HepG2 (cell line): Measurements from ENCODE around the gene SDK1. TPM values are rescaled to one million over a fixed set of nuclear protein-coding genes. Genes with fewer than 3 reads are reported as not detected.

Experiments
- ATAC-seq: fragments of 200-7000 bp; cut with Tn5 transposase; 3 replicates; pipeline ENCODE4 v1.9.1; 2020; ENCODE audit warnings: mild to moderate bottlenecking, moderate library complexity
- BruUV-seq: library from RNA; stranded (reverse); fragments of 400-500 nt; replicated peaks from 2 replicates; lab custom pipeline; 2021; lab: Mats Ljungman, UMichigan
- CTCF ChIA-PET: fragments of 300-600 bp; formaldehyde crosslinking; extraction: SDS; loops from one replicate; lab custom pipeline; 2021; ENCODE audit warnings: low total read pairs, inconsistent platforms, low intra/inter-chr PET ratio; lab: Yijun Ruan, JAX
- POLR2A ChIA-PET: fragments of 350-600 bp; sonication (Branson Sonifier 250); formaldehyde crosslinking; loops from one replicate; lab custom pipeline; 2020; ENCODE audit warnings: antibody characterized with exemption, inconsistent platforms; lab: Yijun Ruan, JAX
- DNase-seq: peaks from one replicate; pipeline ENCODE4 v3.0.0-alpha.2; 2015; ENCODE audit warnings: low spot score
- FAIRE-seq: peaks from 3 replicates; lab custom pipeline; 2011; peaks lifted over from hg19 to GRCh38; lab: Jason Lieb, UNC
- H2AFZ ChIP-seq: one replicate; pipeline ENCODE4 v1.6.1; 2011; ENCODE audit warnings: low read length, inconsistent platforms
- H3K27ac ChIP-seq: fragments of 300-600 bp; 3 replicates; pipeline ENCODE4 v1.8.0; 2011; ENCODE audit warnings: mixed run types, mild to moderate bottlenecking, mixed read lengths, low read length, inconsistent platforms; ENCODE audit not compliant: insufficient read depth; ENCODE audit errors: extremely low read length
- H3K27me3 ChIP-seq, 2 experiments: fragments of 200-600 bp in 1 of 2; 2 replicates in 1 of 2; 3 replicates in 1 of 2; pipeline versions ENCODE4 v1.6.0 to v1.8.0; 2011; ENCODE audit warnings: low read length in 2 of 2, mild to moderate bottlenecking in 2 of 2, moderate library complexity in 2 of 2, inconsistent platforms in 1 of 2; ENCODE audit not compliant: insufficient read depth in 2 of 2, control insufficient read depth in 1 of 2
- H3K36me3 ChIP-seq, 2 experiments: fragments of 200-600 bp in 1 of 2; replicated peaks in 1 of 2; 2 replicates in 1 of 2; 3 replicates in 1 of 2; pipeline versions ENCODE4 v1.5.1 to v1.8.0; 2011; ENCODE audit warnings: low read length in 2 of 2, inconsistent platforms in 1 of 2; ENCODE audit not compliant: insufficient read depth in 2 of 2, control insufficient read depth in 1 of 2
- H3K4me1 ChIP-seq: 2 replicates; pipeline ENCODE4 v1.5.1; 2012; ENCODE audit warnings: low read length, inconsistent platforms; ENCODE audit not compliant: insufficient read depth
- H3K4me2 ChIP-seq: 2 replicates; pipeline ENCODE4 v1.6.0; 2011; ENCODE audit warnings: low read depth, low read length, inconsistent platforms
- H3K4me3 ChIP-seq, 3 experiments: fragments of 200-600 bp in 1 of 3; sonication (generic), shearing (Covaris generic) in 1 of 3; replicated peaks in 1 of 3; 2 replicates each; pipeline ENCODE4 v1.5.1; 2011 to 2016; ENCODE audit warnings: low read length in 3 of 3, inconsistent platforms in 2 of 3, low read depth in 2 of 3, mild to moderate bottlenecking in 2 of 3, control low read depth in 1 of 3, mixed read lengths in 1 of 3; ENCODE audit not compliant: insufficient read depth in 1 of 3
- H3K79me2 ChIP-seq: one replicate; pipeline ENCODE4 v1.6.1; 2011; ENCODE audit warnings: low read length, inconsistent platforms; ENCODE audit not compliant: insufficient read depth
- H3K9ac ChIP-seq: 2 replicates; pipeline ENCODE4 v1.6.0; 2011; ENCODE audit warnings: mild to moderate bottlenecking, low read depth, low read length, inconsistent platforms; ENCODE audit not compliant: insufficient read depth
- H3K9me3 ChIP-seq: 2 replicates; pipeline ENCODE4 v1.5.1; 2012; ENCODE audit warnings: mild to moderate bottlenecking, low read length
- H4K20me1 ChIP-seq: 2 replicates; pipeline ENCODE4 v1.6.0; 2011; ENCODE audit warnings: inconsistent platforms, mild to moderate bottlenecking, low read length, moderate library complexity; ENCODE audit not compliant: insufficient read depth
- E2F2 ChIP-seq: sonication (generic); formaldehyde crosslinking; IDR thresholded peaks from 2 replicates; pipeline ENCODE4 v1.4.0; 2020; ENCODE audit warnings: missing genetic modification reagents, borderline replicate concordance
- MYPOP ChIP-seq: sonication (generic); formaldehyde crosslinking; IDR thresholded peaks from 2 replicates; pipeline ENCODE4 v1.8.1; 2023; ENCODE audit warnings: mild to moderate bottlenecking, moderate library complexity, missing genetic modification reagents
- SIN3A ChIP-seq: IDR thresholded peaks from 2 replicates; pipeline ENCODE4 v1.6.1; 2011; ENCODE audit warnings: low read depth, mild to moderate bottlenecking, control low read depth, low read length, borderline replicate concordance
- ZBTB14 ChIP-seq: sonication (generic); formaldehyde crosslinking; IDR thresholded peaks from 2 replicates; pipeline ENCODE4 v1.4.0; 2020; ENCODE audit warnings: missing genetic modification reagents
- WGBS: methylation state at CpG from one replicate; pipeline ENCODE4 v1.1.6; 2017; ENCODE audit warnings: low lambda C conversion rate; 5-methylcytosine and 5-hydroxymethylcytosine counted together
- in situ Hi-C: cut with HindIII; loops from 2 replicates; pipeline ENCODE4 v1.10.0; 2017; ENCODE audit warnings: low pct_unique_long_range_greater_than_20kb; ENCODE audit not compliant: extremely low pct_ligation_motif_present
- intact Hi-C: fragments of 100-400 bp; cut with micrococcal nuclease; formaldehyde crosslinking; loops from one replicate; pipeline ENCODE4 v1.10.0; 2022; ENCODE audit not compliant: unreplicated experiment
- polyA plus RNA-seq, 8 experiments: library from polyadenylated mRNA; depleted of rRNA in 3 of 8; stranded (reverse) in 7 of 8; unstranded in 1 of 8; fragments of >200 nt; fragmentation: Illumina TruSeq in 4 of 8; extraction: Trizol in 4 of 8; gene quantifications; 2 replicates each; pipeline versions ENCODE4 v1.2.1 to v1.2.3, GENCODE V29; 2011 to 2016; ENCODE audit warnings: low read depth in 4 of 8, missing spikeins in 1 of 8, mixed read lengths in 1 of 8; ENCODE audit not compliant: insufficient read depth in 1 of 8
- total RNA-seq, 5 experiments: library from RNA; depleted of rRNA; stranded (reverse); fragments of >200 nt; fragmentation: Illumina TruSeq; extraction: Trizol; gene quantifications; 2 replicates each; pipeline ENCODE4 v1.2.3, GENCODE V29; 2016; ENCODE audit warnings: low read depth in 1 of 5

SDK1 gene
- total and polyA plus RNA-seq, 2 of the 13 experiments (the other 11 are each of a cell fraction or from before 2014, with no cell fraction given), result 0.35 to 2.4 TPM

GRCh38 chr7:4010923-4011656 is 710.0 kb downstream of the SDK1 start:
- no peaks in the 10 kb centered on the region for H3K27me3 ChIP-seq
- ChIA-PET CTCF (no interaction called here), POLR2A (no interaction called here)
- no peak for ATAC-seq
- no peak overlapping the region for H3K9ac ChIP-seq
- no peaks in the 10 kb centered on the region for H3K9me3 ChIP-seq
- no peaks in the 10 kb centered on the region for H3K36me3 ChIP-seq
- no peak overlapping the region for H3K4me3 ChIP-seq
- no peak for TF ChIP-seq MYPOP (CRISPR knock-in tag)
- in situ Hi-C loops (no loop called here), intact Hi-C loops (no loop called here)
- H4K20me1 ChIP-seq, result no peaks in the 10 kb centered on the region
- DNase-seq, result no peak
- WGBS, result 95% methylated on average over 20 of the region's 30 CpGs
- FAIRE-seq, result no peak
- H3K79me2 ChIP-seq, result no peaks in the 10 kb centered on the region
- no peak overlapping the region for H3K4me2 ChIP-seq
- peaks cover 22% of the 10 kb centered on the region for H3K4me1 ChIP-seq
- H2AFZ ChIP-seq, result no peak overlapping the region
- H3K27ac ChIP-seq, result no peak overlapping the region
- no TSS peak for BruUV-seq

- H3K27ac ChIP-seq, result no peak overlapping the region
- TF ChIP-seq SIN3A (no peak), ZBTB14 (no peak), E2F2 (no peak)
- H3K27me3 ChIP-seq, result no peaks in the 10 kb centered on the region
- no peaks in the 10 kb centered on the region for H3K79me2 ChIP-seq
- no peaks in the 10 kb centered on the region for H4K20me1 ChIP-seq
- no peaks in the 10 kb centered on the region for H3K36me3 ChIP-seq
- POLR2A ChIA-PET, result no interaction called here
- H3K9ac ChIP-seq, result no peak overlapping the region
- H3K4me1 ChIP-seq, result no peaks in the 10 kb centered on the region
- CTCF ChIA-PET, result no interaction called here
- intact Hi-C loops, result no loop called here
- peaks cover 4% of the 10 kb centered on the region for H3K9me3 ChIP-seq
- no peak overlapping the region for H3K4me3 ChIP-seq
- no TSS peak for BruUV-seq
- DNase-seq, result no peak
- H3K4me2 ChIP-seq, result no peak overlapping the region
- 92% methylated on average over 7 of the region's 10 CpGs for WGBS
- H2AFZ ChIP-seq, result no peak overlapping the region
- in situ Hi-C loops, result no loop called here
- no peak for FAIRE-seq
- no peak for ATAC-seq
These were observed 712.7 kb downstream of the SDK1 start for GRCh38 chr7:4013793-4014192.
